Ovary (tissue), 3 donors: Measurements from ENCODE around the gene ITPK1.

ENCODE experiments used
- CTCF ChIP-seq, 3 donors: fragments of 450-650 bp in 2 of 3; fragments of 200-600 bp in 1 of 3; IDR thresholded peaks; one replicate each; pipeline versions ENCODE4 v1.5.1 to v1.8.0; 2016 to 2022; ENCODE audit warnings: antibody characterized with exemption in 3 of 3, mild to moderate bottlenecking in 1 of 3
- POLR2A ChIP-seq: fragments of 450-650 bp; IDR thresholded peaks from one replicate; pipeline ENCODE4 v1.6.1; 2017; ENCODE audit warnings: antibody characterized with exemption, mild to moderate bottlenecking, moderate library complexity
- donor health status: DM: no; HTN: no; CAD: no.

GRCh38 chr14:93133464-93133863 lies 17.7 kb upstream of the ITPK1 start:
- TF ChIP-seq CTCF (IDR thresholded peaks at IDR 0.05): no peak
- TF ChIP-seq POLR2A: no peak
